Measurements from ENCODE around the gene PRDM16. TPM values are rescaled to one million over a fixed set of nuclear protein-coding genes. Genes with fewer than 3 reads are reported as not detected.

PRDM16 gene
- total and polyA plus RNA-seq, 7 donors = 0.04 to 1.2 (median 0.31) TPM

- WGBS, 3 donors = 62 to 67% (median 66%) methylated on average over 14 of the region's 14 CpGs
- ATAC-seq = no peak
- peak in 1 of 2 donors; percentile 42 for DNase-seq
These were observed 34.1 kb upstream of the PRDM16 start for GRCh38 chr1:3034728-3035562.

DNA sequence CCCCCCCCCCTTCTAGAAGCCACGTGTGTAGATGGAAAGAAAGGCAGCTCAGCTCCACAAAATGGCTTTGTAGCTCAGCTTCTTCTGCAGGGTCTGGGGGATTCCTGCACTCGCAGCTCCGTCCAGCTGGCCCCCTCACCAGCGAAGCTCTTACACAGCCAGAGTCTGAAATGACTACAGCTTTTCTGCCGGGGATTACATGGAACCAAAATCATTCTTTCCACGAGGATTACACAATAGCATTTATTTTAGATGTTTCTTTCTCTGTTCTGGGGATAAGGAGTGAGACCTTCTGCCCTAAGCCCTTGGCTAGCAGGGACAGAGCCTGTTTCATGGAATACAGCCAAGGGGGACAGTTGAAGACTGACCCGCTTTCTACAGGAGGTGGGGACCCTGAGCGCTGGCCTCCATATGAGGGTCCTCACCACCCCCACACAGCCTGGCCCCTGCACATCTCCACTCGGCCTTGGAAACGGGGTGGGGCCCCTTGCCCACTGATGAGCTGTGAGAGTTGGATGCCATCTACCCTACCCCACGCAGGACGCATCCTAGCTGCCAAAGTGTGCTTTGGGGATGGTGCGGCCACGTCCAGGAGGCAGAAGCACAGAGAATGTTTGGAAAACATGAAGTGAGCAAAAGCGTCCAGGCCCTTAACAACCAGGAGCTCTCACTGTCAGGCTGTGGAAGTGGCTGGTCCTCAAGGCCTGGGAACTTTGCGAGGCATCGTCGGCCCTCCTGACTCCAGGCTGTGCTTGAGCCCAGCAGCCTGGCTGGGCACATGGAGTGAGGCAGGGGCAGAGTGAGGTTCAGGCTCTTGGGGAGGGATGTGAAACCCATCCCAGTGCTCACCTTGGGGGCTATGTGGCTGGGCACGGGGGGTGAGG lies 33.2 kb upstream of the PRDM16 start:
- H3K4me3 ChIP-seq = no peak overlapping the region
- DNase-seq (peak in 1 of 2 donors; percentile 36), ATAC-seq (no peak)
- intact Hi-C loops (cut with DNase I) = no loop called here
- H3K4me1 ChIP-seq = no peaks in the 10 kb centered on the region
- TF ChIP-seq, protein P1, sequence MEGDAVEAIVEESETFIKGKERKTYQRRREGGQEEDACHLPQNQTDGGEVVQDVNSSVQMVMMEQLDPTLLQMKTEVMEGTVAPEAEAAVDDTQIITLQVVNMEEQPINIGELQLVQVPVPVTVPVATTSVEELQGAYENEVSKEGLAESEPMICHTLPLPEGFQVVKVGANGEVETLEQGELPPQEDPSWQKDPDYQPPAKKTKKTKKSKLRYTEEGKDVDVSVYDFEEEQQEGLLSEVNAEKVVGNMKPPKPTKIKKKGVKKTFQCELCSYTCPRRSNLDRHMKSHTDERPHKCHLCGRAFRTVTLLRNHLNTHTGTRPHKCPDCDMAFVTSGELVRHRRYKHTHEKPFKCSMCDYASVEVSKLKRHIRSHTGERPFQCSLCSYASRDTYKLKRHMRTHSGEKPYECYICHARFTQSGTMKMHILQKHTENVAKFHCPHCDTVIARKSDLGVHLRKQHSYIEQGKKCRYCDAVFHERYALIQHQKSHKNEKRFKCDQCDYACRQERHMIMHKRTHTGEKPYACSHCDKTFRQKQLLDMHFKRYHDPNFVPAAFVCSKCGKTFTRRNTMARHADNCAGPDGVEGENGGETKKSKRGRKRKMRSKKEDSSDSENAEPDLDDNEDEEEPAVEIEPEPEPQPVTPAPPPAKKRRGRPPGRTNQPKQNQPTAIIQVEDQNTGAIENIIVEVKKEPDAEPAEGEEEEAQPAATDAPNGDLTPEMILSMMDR (IDR thresholded peaks at IDR 0.05) = no peak
- H3K27ac ChIP-seq = no peak overlapping the region
- H3K27me3 ChIP-seq (ENCODE audit: insufficient read depth in 3 of 3, low read length in 2 of 3) = peaks cover 0 to 47% (median 15%) of the 10 kb centered on the region in 3 donors
- WGBS, 3 donors = 33 to 57% (median 45%) methylated on average over 19 of the region's 19 CpGs
- H3K36me3 ChIP-seq (ENCODE audit: insufficient read depth in 1 of 2, low read depth in 1 of 2) = no peaks in the 10 kb centered on the region
- no peaks in the 10 kb centered on the region for H3K9me3 ChIP-seq

More at GRCh38 chr1:3034728-3035562, 34.1 kb upstream of the PRDM16 start:
- no peaks in the 10 kb centered on the region for H3K4me1 ChIP-seq
- H3K27ac ChIP-seq = no peak overlapping the region
- TF ChIP-seq, protein P1 (IDR thresholded peaks at IDR 0.05) = no peak
- no peak overlapping the region for H3K4me3 ChIP-seq
- no peaks in the 10 kb centered on the region for H3K9me3 ChIP-seq
- intact Hi-C loops (cut with DNase I) = no loop called here
- H3K27me3 ChIP-seq (ENCODE audit: insufficient read depth in 3 of 3, low read length in 2 of 3) = peaks cover 0 to 50% (median 16%) of the 10 kb centered on the region in 3 donors
- H3K36me3 ChIP-seq (ENCODE audit: insufficient read depth in 1 of 2, low read depth in 1 of 2) = no peaks in the 10 kb centered on the region

GRCh38 chr1:3036447-3037280 lies 32.3 kb upstream of the PRDM16 start:
- DNase-seq (no peak), ATAC-seq (no peak)
- Histone ChIP-seq H3K9me3 (no peaks in the 10 kb centered on the region), H3K36me3 (ENCODE audit: insufficient read depth in 1 of 2, low read depth in 1 of 2) (no peaks in the 10 kb centered on the region), H3K4me1 (no peaks in the 10 kb centered on the region), H3K27me3 (ENCODE audit: insufficient read depth in 3 of 3, low read length in 2 of 3) (peaks cover 0 to 50% (median 14%) of the 10 kb centered on the region in 3 donors), H3K27ac (no peak overlapping the region), H3K4me3 (no peak overlapping the region)
- TF ChIP-seq, protein P1 (IDR thresholded peaks at IDR 0.05) = no peak
- intact Hi-C loops (cut with DNase I) = no loop called here
- 43 to 59% (median 47%) methylated on average over 22 of the region's 22 CpGs for WGBS, 3 donors

DNA sequence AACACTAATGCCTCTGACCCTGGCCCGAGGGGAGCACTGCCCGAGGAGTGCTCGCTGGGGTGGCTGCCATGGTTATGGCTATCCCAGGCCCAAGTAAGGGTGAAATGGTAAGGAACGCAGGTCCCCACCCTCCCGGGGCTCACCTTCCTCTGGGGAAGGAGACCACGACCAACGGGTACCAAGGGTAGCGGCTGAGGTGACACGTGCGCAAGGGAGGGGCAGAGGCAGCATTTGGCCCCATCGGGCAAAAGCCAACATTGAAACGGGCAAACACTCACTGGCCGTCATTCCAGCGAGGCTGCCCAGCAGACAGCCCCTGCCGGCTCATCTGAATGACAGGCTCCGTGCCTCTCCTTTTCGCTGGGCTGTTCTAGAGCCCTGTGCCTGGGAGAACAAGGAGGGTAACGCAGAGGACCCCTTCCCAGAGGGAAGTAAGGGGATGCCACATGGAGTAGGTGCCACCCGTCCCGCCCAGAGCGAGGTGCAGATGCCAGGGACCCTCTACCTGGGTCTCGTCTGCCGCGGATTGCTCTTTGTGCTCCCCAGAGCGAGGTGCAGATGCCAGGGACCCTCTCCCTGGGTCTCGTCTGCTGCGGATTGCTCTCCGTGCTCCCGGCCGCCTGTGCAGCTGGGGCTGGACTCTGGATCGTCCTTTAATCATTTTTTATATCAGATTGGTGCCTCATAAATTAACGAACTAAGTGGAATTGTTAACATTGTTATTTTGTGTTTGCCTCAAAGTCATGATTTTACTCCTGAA lies 31.5 kb upstream of the PRDM16 start:
- no peaks in the 10 kb centered on the region for H3K36me3 ChIP-seq (ENCODE audit: insufficient read depth in 1 of 2, low read depth in 1 of 2)
- H3K4me3 ChIP-seq = no peak overlapping the region
- DNase-seq = peak in 1 of 2 donors; percentile 36
- H3K27ac ChIP-seq = no peak overlapping the region
- TF ChIP-seq, protein P1 (IDR thresholded peaks at IDR 0.05) = no peak
- WGBS, 3 donors = 64 to 73% (median 64%) methylated on average over 32 of the region's 32 CpGs
- H3K9me3 ChIP-seq = no peaks in the 10 kb centered on the region
- intact Hi-C loops (cut with DNase I) = no loop called here
- no peaks in the 10 kb centered on the region for H3K4me1 ChIP-seq
- ATAC-seq = no peak
- peaks cover 0 to 44% (median 14%) of the 10 kb centered on the region in 3 donors for H3K27me3 ChIP-seq (ENCODE audit: insufficient read depth in 3 of 3, low read length in 2 of 3)
